Endothelial cell of umbilical vein (primary cell): ENCODE measurements around the gene ASCL4.

Experiments used
- CTCF ChIP-seq, 2 donors: IDR thresholded peaks; 1 replicate in 1 of 2; 2 replicates in 1 of 2; pipeline ENCODE4 v1.5.1; 2011; ENCODE audit warnings: low read length in 2 of 2, mild to moderate bottlenecking in 2 of 2, moderate library complexity in 2 of 2, control low read depth in 1 of 2, inconsistent platforms in 1 of 2, low read depth in 1 of 2; ENCODE audit not compliant: insufficient read depth in 1 of 2; ENCODE audit errors: extremely low read depth in 1 of 2
- EZH2 ChIP-seq: IDR thresholded peaks from 2 replicates; pipeline ENCODE4 v1.6.1; 2012; ENCODE audit warnings: borderline replicate concordance, low read depth, mild to moderate bottlenecking, moderate library complexity, low read length, inconsistent platforms; ENCODE audit not compliant: severe bottlenecking
- POLR2A ChIP-seq: IDR thresholded peaks from 2 replicates; pipeline ENCODE4 v1.6.1; 2012; ENCODE audit warnings: low read depth, mild to moderate bottlenecking, control low read depth, low read length

DNA sequence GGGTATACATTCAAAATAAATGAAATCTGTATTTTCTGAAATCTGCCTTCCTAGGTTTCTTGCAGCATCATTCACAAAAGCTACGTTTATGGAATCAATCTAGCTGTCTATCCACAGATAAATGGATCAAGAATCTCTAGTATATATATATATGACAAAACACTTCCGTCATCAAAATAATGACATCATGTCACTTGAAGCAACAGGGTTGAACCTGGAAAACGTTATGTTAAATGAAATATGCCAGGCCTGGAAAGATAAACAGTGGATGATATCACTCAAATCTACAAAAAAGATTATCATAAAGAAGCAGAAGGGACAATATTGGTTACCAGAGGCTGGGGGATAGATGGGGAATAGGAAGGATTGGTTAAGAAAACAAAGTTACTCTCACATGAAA lies 28.6 kb downstream of the ASCL4 start:
- TF ChIP-seq POLR2A (no peak), CTCF (IDR thresholded peaks at IDR 0.05; ENCODE audit: extremely low read depth in 1 of 2, insufficient read depth in 1 of 2, low read depth in 1 of 2, low read length in 2 of 2) (no peak), EZH2 (no peak)
